SK-N-SH treated with all-trans-retinoic acid at 6 μM for 48 hours (cell line): Measurements from ENCODE around the gene MYD88.

Experiments used
- ARNTL ChIP-seq: fragments of 450-650 bp; formaldehyde crosslinking; IDR thresholded peaks from 2 replicates; pipeline ENCODE4 v1.5.0; 2020; ENCODE audit warnings: low read depth, mild to moderate bottlenecking, moderate library complexity, borderline replicate concordance
- GLIS3 ChIP-seq: fragments of 250-450 bp; sonication (Bioruptor Pico); IDR thresholded peaks from 2 replicates; pipeline ENCODE4 v1.5.0; 2020; ENCODE audit warnings: mild to moderate bottlenecking, moderate library complexity
- RARB ChIP-seq: fragments of 250-450 bp; sonication (Bioruptor Pico); IDR thresholded peaks from 2 replicates; pipeline ENCODE4 v1.8.0; 2021; ENCODE audit warnings: mild to moderate bottlenecking, moderate library complexity
- TCF4 ChIP-seq: fragments of 250-450 bp; sonication (Bioruptor Pico); IDR thresholded peaks from 2 replicates; pipeline ENCODE4 v1.8.0; 2021; ENCODE audit warnings: mild to moderate bottlenecking, moderate library complexity, borderline replicate concordance
- ZC3H10 ChIP-seq: fragments of 250-450 bp; sonication (Bioruptor Pico); IDR thresholded peaks from 2 replicates; pipeline ENCODE4 v1.5.1; 2021; ENCODE audit warnings: mild to moderate bottlenecking, moderate library complexity
- ZFP3 ChIP-seq: fragments of 250-450 bp; sonication (Bioruptor Pico); IDR thresholded peaks from 2 replicates; pipeline ENCODE4 v1.5.0; 2020; ENCODE audit warnings: mild to moderate bottlenecking, moderate library complexity
- ZFP30 ChIP-seq: fragments of 450-650 bp; formaldehyde crosslinking; IDR thresholded peaks from 2 replicates; pipeline ENCODE4 v1.5.0; 2022; ENCODE audit warnings: mild to moderate bottlenecking, moderate library complexity
- ZNF565 ChIP-seq: fragments of 450-650 bp; formaldehyde crosslinking; conservative IDR thresholded peaks from 2 replicates; pipeline ENCODE4 v1.5.0; 2020; ENCODE audit warnings: low read depth, mild to moderate bottlenecking, moderate library complexity
- ZNF70 ChIP-seq: fragments of 450-650 bp; formaldehyde crosslinking; IDR thresholded peaks from 2 replicates; pipeline ENCODE4 v1.5.0; 2020; ENCODE audit warnings: mild to moderate bottlenecking, moderate library complexity
- ZNF8 ChIP-seq: fragments of 450-650 bp; formaldehyde crosslinking; IDR thresholded peaks from 2 replicates; pipeline ENCODE4 v1.5.0; 2020; ENCODE audit warnings: mild to moderate bottlenecking, moderate library complexity
- TF ChIP-seq, protein P1 (sequence below): fragments of 250-450 bp; sonication (Bioruptor Pico); IDR thresholded peaks from 2 replicates; pipeline ENCODE4 v1.5.0; 2020; ENCODE audit warnings: mild to moderate bottlenecking, moderate library complexity
- TF ChIP-seq, protein P2 (sequence below): fragments of 250-450 bp; sonication (Bioruptor Pico); IDR thresholded peaks from 2 replicates; pipeline ENCODE4 v1.5.1; 2020; ENCODE audit warnings: low read depth, mild to moderate bottlenecking, moderate library complexity
- TF ChIP-seq, protein P3 (sequence below): fragments of 250-450 bp; sonication (Bioruptor Pico); IDR thresholded peaks from 2 replicates; pipeline ENCODE4 v1.8.0; 2020; ENCODE audit warnings: mild to moderate bottlenecking, moderate library complexity, borderline replicate concordance

DNA sequence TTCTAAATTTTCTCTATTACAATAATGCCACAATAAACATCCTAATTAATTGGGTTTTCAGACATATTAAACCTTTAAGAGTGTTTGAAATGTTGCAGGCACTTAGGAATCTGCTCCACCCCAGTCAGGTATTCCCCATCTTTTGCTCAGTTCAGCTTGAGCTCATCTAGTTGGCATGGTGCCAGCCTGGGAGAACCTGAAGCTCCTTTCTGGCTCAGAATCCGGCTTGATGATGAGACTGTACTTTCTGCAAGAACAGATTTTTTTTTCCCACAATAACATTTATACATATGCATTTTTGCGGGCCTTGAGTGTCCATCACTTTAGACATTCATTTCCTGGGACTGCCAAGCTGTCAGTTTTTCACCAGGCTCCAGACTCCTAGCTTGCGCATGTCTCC, 19.1 kb downstream of the MYD88 start:
- TF ChIP-seq, protein P1, sequence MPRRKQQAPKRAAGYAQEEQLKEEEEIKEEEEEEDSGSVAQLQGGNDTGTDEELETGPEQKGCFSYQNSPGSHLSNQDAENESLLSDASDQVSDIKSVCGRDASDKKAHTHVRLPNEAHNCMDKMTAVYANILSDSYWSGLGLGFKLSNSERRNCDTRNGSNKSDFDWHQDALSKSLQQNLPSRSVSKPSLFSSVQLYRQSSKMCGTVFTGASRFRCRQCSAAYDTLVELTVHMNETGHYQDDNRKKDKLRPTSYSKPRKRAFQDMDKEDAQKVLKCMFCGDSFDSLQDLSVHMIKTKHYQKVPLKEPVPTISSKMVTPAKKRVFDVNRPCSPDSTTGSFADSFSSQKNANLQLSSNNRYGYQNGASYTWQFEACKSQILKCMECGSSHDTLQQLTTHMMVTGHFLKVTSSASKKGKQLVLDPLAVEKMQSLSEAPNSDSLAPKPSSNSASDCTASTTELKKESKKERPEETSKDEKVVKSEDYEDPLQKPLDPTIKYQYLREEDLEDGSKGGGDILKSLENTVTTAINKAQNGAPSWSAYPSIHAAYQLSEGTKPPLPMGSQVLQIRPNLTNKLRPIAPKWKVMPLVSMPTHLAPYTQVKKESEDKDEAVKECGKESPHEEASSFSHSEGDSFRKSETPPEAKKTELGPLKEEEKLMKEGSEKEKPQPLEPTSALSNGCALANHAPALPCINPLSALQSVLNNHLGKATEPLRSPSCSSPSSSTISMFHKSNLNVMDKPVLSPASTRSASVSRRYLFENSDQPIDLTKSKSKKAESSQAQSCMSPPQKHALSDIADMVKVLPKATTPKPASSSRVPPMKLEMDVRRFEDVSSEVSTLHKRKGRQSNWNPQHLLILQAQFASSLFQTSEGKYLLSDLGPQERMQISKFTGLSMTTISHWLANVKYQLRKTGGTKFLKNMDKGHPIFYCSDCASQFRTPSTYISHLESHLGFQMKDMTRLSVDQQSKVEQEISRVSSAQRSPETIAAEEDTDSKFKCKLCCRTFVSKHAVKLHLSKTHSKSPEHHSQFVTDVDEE (CRISPR knock-in tag), result no peak
- TF ChIP-seq, protein P2, sequence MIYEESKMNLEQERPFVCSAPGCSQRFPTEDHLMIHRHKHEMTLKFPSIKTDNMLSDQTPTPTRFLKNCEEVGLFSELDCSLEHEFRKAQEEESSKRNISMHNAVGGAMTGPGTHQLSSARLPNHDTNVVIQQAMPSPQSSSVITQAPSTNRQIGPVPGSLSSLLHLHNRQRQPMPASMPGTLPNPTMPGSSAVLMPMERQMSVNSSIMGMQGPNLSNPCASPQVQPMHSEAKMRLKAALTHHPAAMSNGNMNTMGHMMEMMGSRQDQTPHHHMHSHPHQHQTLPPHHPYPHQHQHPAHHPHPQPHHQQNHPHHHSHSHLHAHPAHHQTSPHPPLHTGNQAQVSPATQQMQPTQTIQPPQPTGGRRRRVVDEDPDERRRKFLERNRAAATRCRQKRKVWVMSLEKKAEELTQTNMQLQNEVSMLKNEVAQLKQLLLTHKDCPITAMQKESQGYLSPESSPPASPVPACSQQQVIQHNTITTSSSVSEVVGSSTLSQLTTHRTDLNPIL (CRISPR knock-in tag), result no peak
- TF ChIP-seq ZC3H10 (CRISPR knock-in tag) (no peak), ARNTL (no peak), ZNF565 (CRISPR knock-in tag) (no peak), TCF4 (CRISPR knock-in tag) (no peak), GLIS3 (CRISPR knock-in tag) (no peak), ZNF8 (CRISPR knock-in tag) (no peak), ZFP3 (CRISPR knock-in tag) (no peak), RARB (CRISPR knock-in tag) (no peak), ZFP30 (CRISPR knock-in tag) (no peak), ZNF70 (CRISPR knock-in tag) (no peak)
- TF ChIP-seq, protein P3, sequence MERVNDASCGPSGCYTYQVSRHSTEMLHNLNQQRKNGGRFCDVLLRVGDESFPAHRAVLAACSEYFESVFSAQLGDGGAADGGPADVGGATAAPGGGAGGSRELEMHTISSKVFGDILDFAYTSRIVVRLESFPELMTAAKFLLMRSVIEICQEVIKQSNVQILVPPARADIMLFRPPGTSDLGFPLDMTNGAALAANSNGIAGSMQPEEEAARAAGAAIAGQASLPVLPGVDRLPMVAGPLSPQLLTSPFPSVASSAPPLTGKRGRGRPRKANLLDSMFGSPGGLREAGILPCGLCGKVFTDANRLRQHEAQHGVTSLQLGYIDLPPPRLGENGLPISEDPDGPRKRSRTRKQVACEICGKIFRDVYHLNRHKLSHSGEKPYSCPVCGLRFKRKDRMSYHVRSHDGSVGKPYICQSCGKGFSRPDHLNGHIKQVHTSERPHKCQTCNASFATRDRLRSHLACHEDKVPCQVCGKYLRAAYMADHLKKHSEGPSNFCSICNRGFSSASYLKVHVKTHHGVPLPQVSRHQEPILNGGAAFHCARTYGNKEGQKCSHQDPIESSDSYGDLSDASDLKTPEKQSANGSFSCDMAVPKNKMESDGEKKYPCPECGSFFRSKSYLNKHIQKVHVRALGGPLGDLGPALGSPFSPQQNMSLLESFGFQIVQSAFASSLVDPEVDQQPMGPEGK (CRISPR knock-in tag), result no peak
